Endothelial cell (in vitro differentiated cells): Measurements from ENCODE around the gene TIGIT. TPM values are rescaled to one million over a fixed set of nuclear protein-coding genes. Genes with fewer than 3 reads are reported as not detected.

Experiments
- DNase-seq: peaks from one replicate; pipeline ENCODE4 v3.0.0; 2021; ENCODE audit warnings: low spot score
- H3K27ac Mint-ChIP-seq: one replicate; pipeline ENCODE4 v1.8.0; 2021; ENCODE audit warnings: mixed read lengths, inconsistent platforms; ENCODE audit not compliant: unreplicated experiment
- H3K27me3 Mint-ChIP-seq: one replicate; pipeline ENCODE4 v1.8.0; 2021; ENCODE audit warnings: mild to moderate bottlenecking, moderate library complexity, mixed read lengths, inconsistent platforms; ENCODE audit not compliant: unreplicated experiment
- H3K36me3 Mint-ChIP-seq: one replicate; pipeline ENCODE4 v1.8.0; 2021; ENCODE audit warnings: mild to moderate bottlenecking, low read depth, mixed read lengths, inconsistent platforms; ENCODE audit not compliant: unreplicated experiment
- H3K4me1 Mint-ChIP-seq: one replicate; pipeline ENCODE4 v1.8.0; 2021; ENCODE audit warnings: mild to moderate bottlenecking, mixed read lengths, inconsistent platforms; ENCODE audit not compliant: unreplicated experiment
- H3K4me3 Mint-ChIP-seq: one replicate; pipeline ENCODE4 v1.8.0; 2021; ENCODE audit warnings: mild to moderate bottlenecking, mixed read lengths, inconsistent platforms; ENCODE audit not compliant: unreplicated experiment
- H3K9me3 Mint-ChIP-seq: one replicate; pipeline ENCODE4 v1.8.0; 2021; ENCODE audit warnings: mixed read lengths, inconsistent platforms; ENCODE audit not compliant: unreplicated experiment
- total RNA-seq: library from RNA; stranded (reverse); fragmentation: NEBNext Ultra II Directional; extraction: Animal tissue kit (Norgen Biotek cat#: 25700); gene quantifications from one replicate; pipeline ENCODE4 v1.2.1, GENCODE V29; 2021; ENCODE audit not compliant: unreplicated experiment
- TF ChIP-seq, protein P1 (sequence below): fragments of 200-600 bp; sonication (generic); IDR thresholded peaks from one replicate; pipeline ENCODE4 v1.5.0; 2021; ENCODE audit warnings: antibody characterized with exemption; ENCODE audit not compliant: unreplicated experiment

TIGIT gene
- total RNA-seq, 1 donor from 2014 or later: not detected

DNA sequence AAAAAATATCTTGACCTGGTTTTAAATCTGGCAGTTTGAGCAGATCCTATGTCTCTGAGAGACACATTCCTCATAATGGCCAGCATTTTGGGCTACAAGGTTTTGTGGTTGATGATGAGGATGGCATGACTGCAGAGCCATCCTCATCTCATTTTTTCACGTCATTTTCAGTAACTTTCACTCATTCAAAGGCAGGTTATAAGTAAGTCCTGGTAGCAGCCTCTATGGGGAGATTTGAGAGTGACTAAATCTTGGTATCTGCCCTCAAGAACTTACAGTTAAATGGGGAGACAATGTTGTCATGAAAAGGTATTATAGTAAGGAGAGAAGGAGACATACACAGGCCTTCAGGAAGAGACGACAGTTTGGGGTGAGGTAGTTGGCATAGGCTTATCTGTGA is 14.5 kb downstream of the TIGIT start:
- no peaks in the 10 kb centered on the region for H3K9me3 Mint-ChIP-seq
- H3K4me1 Mint-ChIP-seq: no peaks in the 10 kb centered on the region
- TF ChIP-seq, protein P1, sequence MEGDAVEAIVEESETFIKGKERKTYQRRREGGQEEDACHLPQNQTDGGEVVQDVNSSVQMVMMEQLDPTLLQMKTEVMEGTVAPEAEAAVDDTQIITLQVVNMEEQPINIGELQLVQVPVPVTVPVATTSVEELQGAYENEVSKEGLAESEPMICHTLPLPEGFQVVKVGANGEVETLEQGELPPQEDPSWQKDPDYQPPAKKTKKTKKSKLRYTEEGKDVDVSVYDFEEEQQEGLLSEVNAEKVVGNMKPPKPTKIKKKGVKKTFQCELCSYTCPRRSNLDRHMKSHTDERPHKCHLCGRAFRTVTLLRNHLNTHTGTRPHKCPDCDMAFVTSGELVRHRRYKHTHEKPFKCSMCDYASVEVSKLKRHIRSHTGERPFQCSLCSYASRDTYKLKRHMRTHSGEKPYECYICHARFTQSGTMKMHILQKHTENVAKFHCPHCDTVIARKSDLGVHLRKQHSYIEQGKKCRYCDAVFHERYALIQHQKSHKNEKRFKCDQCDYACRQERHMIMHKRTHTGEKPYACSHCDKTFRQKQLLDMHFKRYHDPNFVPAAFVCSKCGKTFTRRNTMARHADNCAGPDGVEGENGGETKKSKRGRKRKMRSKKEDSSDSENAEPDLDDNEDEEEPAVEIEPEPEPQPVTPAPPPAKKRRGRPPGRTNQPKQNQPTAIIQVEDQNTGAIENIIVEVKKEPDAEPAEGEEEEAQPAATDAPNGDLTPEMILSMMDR: no peak
- H3K27me3 Mint-ChIP-seq: no peaks in the 10 kb centered on the region
- no peak overlapping the region for H3K4me3 Mint-ChIP-seq
- DNase-seq: no peak
- no peaks in the 10 kb centered on the region for H3K36me3 Mint-ChIP-seq
- H3K27ac Mint-ChIP-seq: no peak overlapping the region

GRCh38 chr3:114308830-114309229 is 15.0 kb downstream of the TIGIT start:
- TF ChIP-seq, protein P1: no peak
- DNase-seq: no peak
- Mint-ChIP-seq H3K4me3 (no peak overlapping the region), H3K9me3 (no peaks in the 10 kb centered on the region), H3K4me1 (no peaks in the 10 kb centered on the region), H3K27ac (no peak overlapping the region), H3K27me3 (no peaks in the 10 kb centered on the region), H3K36me3 (no peaks in the 10 kb centered on the region)

DNA sequence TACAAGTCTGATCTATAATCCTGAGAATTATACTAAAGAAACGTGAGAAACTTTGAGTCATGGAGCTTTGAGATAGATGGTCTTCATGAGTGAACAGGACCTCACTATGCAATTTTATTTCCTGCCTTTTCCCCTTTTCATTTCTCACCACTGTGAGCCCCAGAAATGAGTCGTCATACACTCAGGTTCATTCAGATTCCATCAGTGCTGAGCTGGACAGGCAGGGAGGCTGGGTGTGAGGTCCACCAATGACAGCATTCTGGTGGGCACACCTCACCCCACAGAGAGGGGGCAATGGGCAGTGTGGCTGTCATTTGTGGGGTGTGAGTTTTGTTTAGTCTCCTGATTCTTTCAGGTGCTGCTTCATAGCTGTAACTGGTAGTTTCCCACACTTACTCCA is 16.9 kb downstream of the TIGIT start:
- no peaks in the 10 kb centered on the region for H3K9me3 Mint-ChIP-seq
- TF ChIP-seq, protein P1: no peak
- H3K4me3 Mint-ChIP-seq: no peak overlapping the region
- H3K27ac Mint-ChIP-seq: no peak overlapping the region
- no peaks in the 10 kb centered on the region for H3K36me3 Mint-ChIP-seq
- no peak for DNase-seq
- no peaks in the 10 kb centered on the region for H3K4me1 Mint-ChIP-seq
- H3K27me3 Mint-ChIP-seq: no peaks in the 10 kb centered on the region

DNA sequence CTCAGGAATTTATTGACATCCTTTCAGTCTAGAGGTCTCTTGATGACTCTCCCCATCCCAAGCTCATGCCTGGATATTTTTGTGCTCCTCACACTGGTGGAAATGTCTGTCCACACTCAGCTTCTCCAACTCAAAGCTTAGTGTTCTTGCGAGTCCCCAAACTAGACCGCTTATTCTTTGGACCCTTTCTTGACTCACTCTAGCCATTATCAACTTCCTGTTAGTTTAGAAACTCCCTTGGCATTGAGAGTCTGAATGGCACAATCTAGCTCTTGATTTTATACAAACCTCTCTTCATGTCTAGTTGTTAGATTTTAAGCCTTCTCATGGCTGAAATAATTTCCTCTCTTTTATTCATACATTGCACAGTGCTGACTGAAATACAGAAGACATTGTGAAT is 19.6 kb downstream of the TIGIT start:
- Mint-ChIP-seq H3K4me1 (no peaks in the 10 kb centered on the region), H3K36me3 (no peaks in the 10 kb centered on the region), H3K27me3 (peaks cover 2% of the 10 kb centered on the region), H3K4me3 (no peak overlapping the region), H3K27ac (no peak overlapping the region), H3K9me3 (no peaks in the 10 kb centered on the region)
- TF ChIP-seq, protein P1: no peak
- no peak for DNase-seq

- no peak overlapping the region for H3K4me3 Mint-ChIP-seq
- H3K4me1 Mint-ChIP-seq: peaks cover 2% of the 10 kb centered on the region
- no peaks in the 10 kb centered on the region for H3K36me3 Mint-ChIP-seq
- H3K9me3 Mint-ChIP-seq: no peaks in the 10 kb centered on the region
- H3K27me3 Mint-ChIP-seq: peaks cover 2% of the 10 kb centered on the region
- TF ChIP-seq, protein P1: no peak
- no peak overlapping the region for H3K27ac Mint-ChIP-seq
- DNase-seq: no peak
These were observed 20.5 kb downstream of the TIGIT start for GRCh38 chr3:114314282-114314681.
